HG02981 (cell line): ENCODE data around the gene KPNA3.
A peak's percentile ranks its signal among the peaks of the same experiment; 100 is the strongest.

Experiments
- ATAC-seq: cut with Tn5 transposase; IDR thresholded peaks from one replicate; pipeline ENCODE4 v1.9.1; 2021; ENCODE audit warnings: mild to moderate bottlenecking, moderate library complexity; ENCODE audit not compliant: unreplicated experiment

The KPNA3 gene

GRCh38 chr13:49690133-49690994 lies 102.1 kb downstream of the KPNA3 start:
- peak; percentile 26 for ATAC-seq

GRCh38 chr13:49683489-49683888 lies 109.0 kb downstream of the KPNA3 start:
- ATAC-seq, result no peak

- ATAC-seq, result no peak
Measured at GRCh38 chr13:49681842-49682435, 110.5 kb downstream of the KPNA3 start.

GRCh38 chr13:49679246-49679645 lies 113.2 kb downstream of the KPNA3 start:
- no peak for ATAC-seq

GRCh38 chr13:49678191-49678914 lies 114.1 kb downstream of the KPNA3 start:
- no peak for ATAC-seq

GRCh38 chr13:49676581-49677298 lies 115.7 kb downstream of the KPNA3 start:
- ATAC-seq, result no peak

GRCh38 chr13:49670828-49671227 lies 121.7 kb downstream of the KPNA3 start:
- ATAC-seq, result no peak

GRCh38 chr13:49669735-49670309 lies 122.7 kb downstream of the KPNA3 start:
- no peak for ATAC-seq

GRCh38 chr13:49667773-49668172 lies 124.7 kb downstream of the KPNA3 start:
- no peak for ATAC-seq

GRCh38 chr13:49664606-49665005 lies 127.9 kb downstream of the KPNA3 start:
- no peak for ATAC-seq

- ATAC-seq, result no peak
Measured at GRCh38 chr13:49657241-49657641, 135.2 kb downstream of the KPNA3 start.

- ATAC-seq, result no peak
Measured at GRCh38 chr13:49655906-49656305, 136.6 kb downstream of the KPNA3 start.

- ATAC-seq, result no peak
Measured at GRCh38 chr13:49654011-49654410, 138.5 kb downstream of the KPNA3 start.

GRCh38 chr13:49653478-49653877 lies 139.0 kb downstream of the KPNA3 start:
- no peak for ATAC-seq

GRCh38 chr13:49652355-49653305 lies 139.9 kb downstream of the KPNA3 start:
- ATAC-seq, result peak; percentile 69

- ATAC-seq, result no peak
Measured at GRCh38 chr13:49651570-49652354, 140.7 kb downstream of the KPNA3 start.

- ATAC-seq, result no peak
Measured at GRCh38 chr13:49649963-49650312, 142.5 kb downstream of the KPNA3 start.
